Subcutaneous adipose tissue (tissue), 4 donors: ENCODE measurements around the gene PPP4C. TPM values are rescaled to one million over a fixed set of nuclear protein-coding genes. Genes with fewer than 3 reads are reported as not detected.

Source experiments
- total RNA-seq, 4 donors: library from RNA; depleted of rRNA; stranded (reverse); fragments of >200 nt; gene quantifications; one replicate each; pipeline ENCODE4 v1.1.0, GENCODE V29; 2016
- TF ChIP-seq, protein P1 (sequence below): fragments of 450-650 bp; IDR thresholded peaks from one replicate; pipeline ENCODE4 v1.5.1; 2016; ENCODE audit warnings: low read depth, mild to moderate bottlenecking, control low read depth, antibody characterized with exemption, moderate library complexity

PPP4C gene
- total RNA-seq, 4 donors from 2014 or later: 38.2 to 46.6 (median 43.6) TPM

DNA sequence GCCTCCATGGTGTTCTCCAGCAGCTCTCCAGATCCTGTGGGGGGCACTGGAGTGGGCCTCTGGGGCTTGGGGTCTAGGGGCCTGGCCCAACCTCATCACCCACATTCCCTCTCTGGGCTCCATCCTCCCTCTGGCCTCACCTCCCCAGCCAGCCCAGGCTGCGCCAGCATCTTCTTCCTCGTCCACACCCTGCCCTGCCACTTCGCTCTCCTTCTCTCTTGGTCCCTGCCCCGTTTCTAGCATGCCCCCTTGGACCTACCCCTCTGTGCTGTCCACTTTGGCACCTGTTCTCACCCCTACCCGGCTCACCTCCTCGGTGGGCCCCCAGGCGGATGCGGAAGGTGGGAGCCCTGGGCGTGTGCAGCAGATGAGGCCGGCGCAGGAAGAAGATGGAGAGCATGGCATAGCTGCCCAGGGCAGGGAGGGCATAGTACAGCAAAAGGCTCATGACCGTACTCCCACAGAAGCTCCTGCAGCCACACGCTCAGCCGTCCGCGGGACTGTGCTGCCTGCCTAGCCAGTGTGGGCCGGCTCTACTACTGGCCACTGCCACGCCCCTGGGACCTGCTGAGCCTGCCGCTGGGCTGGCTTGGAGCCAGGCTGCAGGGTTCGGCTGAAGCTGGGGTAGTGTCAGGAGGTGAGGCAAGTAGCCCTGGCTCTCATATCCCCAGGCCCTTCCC is 37.4 kb downstream of the PPP4C start, which contains the start of gene GDPD3:
Gene GDPD3 (minus strand): TSS at position 507 of the 680 bp plus-strand sequence. CDS start 59 bp downstream, at position 448.
- TF ChIP-seq, protein P1, sequence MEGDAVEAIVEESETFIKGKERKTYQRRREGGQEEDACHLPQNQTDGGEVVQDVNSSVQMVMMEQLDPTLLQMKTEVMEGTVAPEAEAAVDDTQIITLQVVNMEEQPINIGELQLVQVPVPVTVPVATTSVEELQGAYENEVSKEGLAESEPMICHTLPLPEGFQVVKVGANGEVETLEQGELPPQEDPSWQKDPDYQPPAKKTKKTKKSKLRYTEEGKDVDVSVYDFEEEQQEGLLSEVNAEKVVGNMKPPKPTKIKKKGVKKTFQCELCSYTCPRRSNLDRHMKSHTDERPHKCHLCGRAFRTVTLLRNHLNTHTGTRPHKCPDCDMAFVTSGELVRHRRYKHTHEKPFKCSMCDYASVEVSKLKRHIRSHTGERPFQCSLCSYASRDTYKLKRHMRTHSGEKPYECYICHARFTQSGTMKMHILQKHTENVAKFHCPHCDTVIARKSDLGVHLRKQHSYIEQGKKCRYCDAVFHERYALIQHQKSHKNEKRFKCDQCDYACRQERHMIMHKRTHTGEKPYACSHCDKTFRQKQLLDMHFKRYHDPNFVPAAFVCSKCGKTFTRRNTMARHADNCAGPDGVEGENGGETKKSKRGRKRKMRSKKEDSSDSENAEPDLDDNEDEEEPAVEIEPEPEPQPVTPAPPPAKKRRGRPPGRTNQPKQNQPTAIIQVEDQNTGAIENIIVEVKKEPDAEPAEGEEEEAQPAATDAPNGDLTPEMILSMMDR: no peak

DNA sequence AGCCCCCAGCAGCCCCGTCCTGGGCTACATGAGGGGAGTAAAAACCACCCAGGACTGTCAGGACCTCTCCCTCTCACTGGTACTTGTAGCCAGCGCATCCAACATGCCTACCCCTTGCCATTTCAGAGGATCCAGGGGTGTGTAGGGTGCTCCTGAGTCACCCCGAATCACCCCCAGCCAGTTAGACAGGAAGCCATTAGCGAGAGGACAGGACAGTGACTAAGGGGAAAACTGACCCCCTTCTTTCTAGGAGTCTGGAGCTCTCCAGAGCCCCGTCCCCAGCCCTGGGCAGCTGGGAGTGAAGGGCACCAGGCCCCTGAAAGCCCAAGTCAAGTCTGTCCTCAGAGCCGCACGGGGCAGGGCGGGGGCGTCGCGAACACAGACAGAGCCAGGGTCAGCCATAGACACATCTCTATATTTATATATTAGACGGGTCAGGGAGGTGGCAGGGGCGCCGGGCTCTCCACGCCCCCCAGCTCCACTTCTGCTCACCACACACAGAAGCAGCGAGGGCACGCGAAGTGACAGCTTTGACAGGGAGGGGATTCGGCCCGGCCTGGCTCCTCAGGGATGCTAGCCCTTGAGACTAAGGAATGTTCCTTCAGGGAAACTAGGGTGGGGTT is 38.0 kb downstream of the PPP4C start:
- TF ChIP-seq, protein P1: no peak

DNA sequence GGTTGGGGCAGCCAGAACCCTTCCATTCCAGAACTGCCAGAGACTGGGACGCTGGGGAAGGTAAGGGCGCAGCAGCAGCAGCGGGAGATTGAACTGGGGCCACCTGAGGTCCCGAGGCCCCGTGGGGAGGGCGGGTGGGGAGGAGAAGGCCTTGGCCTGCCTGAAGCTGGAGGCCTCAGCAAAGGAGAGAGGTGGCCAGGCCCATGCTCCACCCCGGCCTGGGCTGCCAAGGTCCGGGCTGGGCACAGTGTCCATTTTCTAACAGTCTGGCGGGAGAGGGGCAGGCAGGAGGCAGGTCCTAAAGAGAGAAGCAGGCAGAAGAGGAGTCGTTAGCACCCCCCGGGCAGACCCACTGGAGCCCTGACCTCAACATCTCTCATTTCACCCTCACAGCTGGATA is 38.6 kb downstream of the PPP4C start:
- TF ChIP-seq, protein P1: no peak

DNA sequence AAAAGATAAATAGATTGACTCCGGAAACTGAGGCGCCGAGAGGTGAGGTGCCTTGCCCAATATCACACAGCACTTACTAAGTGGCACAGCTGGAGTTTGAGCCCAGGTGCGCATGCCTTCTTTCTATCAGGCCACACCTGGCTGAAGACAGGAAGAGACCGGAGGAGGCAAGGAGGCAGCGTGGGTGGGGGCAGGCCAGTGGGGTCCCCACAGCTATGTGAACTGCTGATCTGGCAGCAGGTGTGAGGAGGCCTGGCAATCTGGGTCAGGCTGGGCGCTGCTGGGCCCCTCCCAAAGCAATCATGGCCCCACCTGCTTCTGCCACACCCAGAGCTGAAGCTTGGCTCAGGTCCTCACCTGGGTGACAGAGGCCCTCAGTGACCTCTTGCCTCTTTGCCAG is 39.4 kb downstream of the PPP4C start:
- TF ChIP-seq, protein P1: no peak

DNA sequence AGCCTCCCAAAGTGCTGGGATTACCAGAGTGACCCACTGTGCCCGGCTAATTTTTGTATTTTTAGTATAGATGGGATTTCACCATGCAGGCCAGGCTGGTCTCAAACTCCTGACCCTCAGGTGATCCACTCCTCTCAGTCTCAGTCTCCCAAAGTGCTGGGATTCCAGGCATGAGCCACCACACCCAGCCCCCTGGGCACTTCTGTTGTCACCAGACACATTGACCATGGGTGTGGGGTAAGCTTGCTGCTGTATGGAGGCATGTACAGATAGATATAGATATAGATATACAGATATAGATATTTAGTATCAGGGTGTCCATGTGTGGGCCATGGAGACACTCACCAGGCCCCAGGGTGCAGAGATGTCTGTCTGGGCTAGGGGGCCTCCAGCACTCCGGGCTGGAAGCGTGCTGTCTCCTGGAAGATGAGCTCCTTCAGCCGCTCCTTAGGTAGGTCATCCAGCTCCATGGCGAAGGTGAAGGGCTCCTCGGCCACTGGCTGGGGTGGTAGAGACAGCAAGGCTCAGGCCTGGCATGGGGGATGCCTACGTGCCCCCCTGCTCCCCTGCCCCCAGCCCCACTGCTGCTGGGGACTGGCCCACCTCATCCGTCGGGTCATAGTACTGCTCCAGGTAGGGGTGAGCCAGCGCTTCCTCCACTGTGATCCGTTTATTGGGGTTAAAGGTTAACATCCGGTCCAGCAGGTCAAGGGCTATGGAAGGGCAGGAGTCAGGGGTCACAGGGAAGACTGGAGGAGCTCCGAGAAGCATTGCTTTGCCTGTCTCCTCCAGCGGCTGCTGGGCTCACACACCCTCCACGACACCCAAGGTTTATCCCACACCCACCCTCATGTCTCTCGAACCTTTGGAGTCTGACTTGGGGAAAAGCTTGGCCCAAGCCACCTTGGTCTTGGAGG is 40.8 kb downstream of the PPP4C start:
- TF ChIP-seq, protein P1: no peak

DNA sequence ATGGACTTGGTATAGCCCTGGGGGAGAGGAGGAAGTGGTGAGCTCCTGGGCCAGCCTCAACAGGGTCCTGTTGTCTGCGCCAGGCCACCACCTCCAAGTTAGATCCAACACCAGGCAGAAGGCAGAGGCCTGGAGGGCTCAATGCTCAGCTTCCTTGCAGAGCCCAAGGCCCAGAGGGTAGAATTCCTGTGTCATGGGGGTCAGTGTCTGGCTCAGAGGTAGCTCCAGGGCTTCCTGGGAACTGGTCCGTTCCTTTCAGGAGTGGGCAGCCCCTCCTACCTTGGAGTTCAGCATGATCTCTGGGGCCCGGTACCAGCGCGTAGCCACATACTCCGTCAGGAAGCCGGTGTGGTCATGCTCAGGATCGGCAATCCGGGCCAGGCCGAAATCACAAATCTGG is 42.0 kb downstream of the PPP4C start:
- TF ChIP-seq, protein P1: no peak

DNA sequence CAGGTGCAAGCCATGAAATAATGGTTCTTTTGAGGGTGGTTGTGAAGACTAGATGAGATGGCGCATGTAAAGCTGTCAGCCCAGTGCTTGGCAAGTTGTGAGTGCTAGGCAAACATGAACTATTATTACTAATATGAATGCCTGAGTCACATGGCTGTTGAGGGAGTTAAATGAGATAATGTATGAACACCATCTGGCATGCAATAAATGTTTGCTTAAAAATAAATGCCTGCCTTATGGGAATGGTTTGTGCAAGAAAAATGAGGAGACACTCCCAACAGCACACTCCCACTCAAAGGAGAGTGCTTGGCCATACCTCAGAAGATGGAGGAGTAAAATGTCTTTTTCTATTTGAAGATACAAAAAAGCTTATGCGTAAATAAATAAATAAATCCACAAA is 43.6 kb downstream of the PPP4C start:
- TF ChIP-seq, protein P1: no peak
